ENCODE data around the gene VEGFA. TPM values are rescaled to one million over a fixed set of nuclear protein-coding genes. Genes with fewer than 3 reads are reported as not detected.

The VEGFA gene
- total and polyA plus RNA-seq, 2 of the 8 experiments (the other 6 are each of a cell fraction or from before 2014, with no cell fraction given): 42.2 to 58.5 TPM

DNA sequence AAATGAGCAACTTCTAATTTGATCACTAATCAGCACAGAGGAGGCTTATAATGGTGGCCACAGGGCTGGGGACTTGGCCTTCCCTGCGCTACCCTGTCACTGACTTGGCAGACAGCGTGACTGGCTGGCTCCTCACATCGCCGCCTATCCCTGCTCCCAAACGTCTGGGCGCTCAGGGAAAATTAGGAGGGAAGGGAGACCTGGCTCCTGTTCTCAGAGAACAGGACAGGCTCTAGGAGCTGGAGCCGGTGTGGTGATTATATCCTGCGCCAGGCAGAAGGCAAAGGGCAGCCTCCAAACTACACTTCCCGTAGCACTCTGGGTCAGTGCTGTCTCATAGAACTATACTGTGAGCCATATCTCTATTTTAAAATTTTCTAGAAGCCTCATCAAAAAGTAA is 53.4 kb downstream of the VEGFA start:
- no peak overlapping the region for H3K18ac ChIP-seq (ENCODE audit: extremely low read depth, low read length)
- H2BK20ac ChIP-seq (ENCODE audit: low read length): no peak overlapping the region
- H2AK5ac ChIP-seq (ENCODE audit: low read depth, low read length): no peak overlapping the region
- H3K27me3 ChIP-seq (replicated peaks in 1 of 4; ENCODE audit: control insufficient read depth in 3 of 4, extremely low read depth in 1 of 4, insufficient read depth in 3 of 4, low read length in 3 of 4): no peaks in the 10 kb centered on the region; a peak in 2 of 7 replicates
- CTCF ChIA-PET (ENCODE audit: partially characterized antibody): interaction anchor here (0.6 to 2.4 kb wide), 3 partner anchors 9 to 186 kb away, joined by 3 to 8 read pairs (median 3); no protein-coding TSS in a partner anchor
- no peak overlapping the region for H3K4me3 ChIP-seq (ENCODE audit: extremely low read depth in 1 of 4, insufficient read depth in 2 of 4, low read depth in 3 of 4, low read length in 4 of 4)
- H4K5ac ChIP-seq (ENCODE audit: insufficient read length, low read depth, low read length): no peak overlapping the region
- POLR2A ChIA-PET (ENCODE audit: partially characterized antibody): no interaction called here
- H2BK5ac ChIP-seq (ENCODE audit: low read depth, low read length): no peak overlapping the region
- no peaks in the 10 kb centered on the region for H4K20me1 ChIP-seq (replicated peaks in 1 of 2; ENCODE audit: control insufficient read depth in 1 of 2, insufficient read depth in 2 of 2, low read length in 2 of 2)
- no peak overlapping the region for H2BK12ac ChIP-seq (ENCODE audit: low read depth, low read length)
- no peak for TF ChIP-seq CEBPB (IDR thresholded peaks at IDR 0.05; ENCODE audit: low read depth, low read length)
- TF ChIP-seq TCF12 (IDR thresholded peaks at IDR 0.05; ENCODE audit: low read depth, low read length): no peak
- TF ChIP-seq SIX5 (IDR thresholded peaks at IDR 0.05; ENCODE audit: low read depth, low read length): no peak
- TF ChIP-seq SP4 (IDR thresholded peaks at IDR 0.05; ENCODE audit: low read length): no peak
- TF ChIP-seq SUZ12 (IDR thresholded peaks at IDR 0.05; ENCODE audit: low read length): no peak
- 0 out of 2 replicates have a peak overlapping the region, but pooled peaks have one; percentile 53 for H4K8ac ChIP-seq (ENCODE audit: extremely low read depth, insufficient read depth, low read length)
- no peak overlapping the region for H3K4me2 ChIP-seq (ENCODE audit: insufficient read depth in 1 of 2, low read depth in 2 of 2, low read length in 2 of 2)
- peaks cover 0 to 4% (median 0%) of the 10 kb centered on the region in 4 experiments; a peak in 2 of 7 replicates for H3K4me1 ChIP-seq (replicated peaks in 1 of 4; ENCODE audit: control insufficient read depth in 3 of 4, insufficient read depth in 4 of 4, low read length in 3 of 4)
- no peak overlapping the region for H2BK120ac ChIP-seq (replicated peaks; ENCODE audit: low read depth, low read length)
- H4K91ac ChIP-seq (replicated peaks; ENCODE audit: insufficient read length, low read length): no peak overlapping the region
- 90% methylated on average over 9 of the region's 9 CpGs; no CpG with 5 or more reads in 1 of the 2 experiments for WGBS, 2 experiments (ENCODE audit: extremely low coverage in 1 of 2, insufficient coverage in 1 of 2, insufficient read length in 1 of 2, insufficient replicate concordance in 2 of 2, low coverage in 1 of 2, low lambda C conversion rate in 2 of 2, missing lambda C conversion rate in 1 of 2)
- no peak overlapping the region for H3K23ac ChIP-seq (ENCODE audit: insufficient read length)
- no peak overlapping the region for H3K56ac ChIP-seq (replicated peaks; ENCODE audit: insufficient read length, low read depth, low read length)
- no peak for FAIRE-seq
- H2AFZ ChIP-seq (ENCODE audit: low read length): no peak overlapping the region
- no peaks in the 10 kb centered on the region for H3K36me3 ChIP-seq (ENCODE audit: control insufficient read depth in 2 of 4, insufficient read depth in 4 of 4, low read length in 3 of 4)
- H3K79me2 ChIP-seq (ENCODE audit: control insufficient read depth in 1 of 2, insufficient read depth in 2 of 2, low read length in 2 of 2): no peaks in the 10 kb centered on the region
- no peak overlapping the region for H3K9ac ChIP-seq (replicated peaks in 1 of 4; ENCODE audit: extremely low read depth in 1 of 4, low read depth in 3 of 4, low read length in 3 of 4)
- H3K4ac ChIP-seq (replicated peaks; ENCODE audit: insufficient read length, low read depth, low read length): no peak overlapping the region
- no peak overlapping the region for H3K14ac ChIP-seq (ENCODE audit: insufficient read length)
- no peaks in the 10 kb centered on the region for H3K9me3 ChIP-seq (ENCODE audit: insufficient read depth in 2 of 2, low read depth in 1 of 2, low read length in 1 of 2)
- no peaks in the 10 kb centered on the region for H3K79me1 ChIP-seq (ENCODE audit: low read depth, low read length)
- H3K27ac ChIP-seq (ENCODE audit: low read depth, low read length): no peak overlapping the region
- H3K23me2 ChIP-seq (ENCODE audit: low read depth, low read length): no peaks in the 10 kb centered on the region
- no peak overlapping the region for H2BK15ac ChIP-seq (ENCODE audit: low read length)
- DNase-seq (ENCODE audit: low read depth in 1 of 2, low spot score in 2 of 2): no peak
